ENCODE data around the gene NTM. TPM values are rescaled to one million over a fixed set of nuclear protein-coding genes. Genes with fewer than 3 reads are reported as not detected.

NTM gene
- polyA plus RNA-seq, 4 donors: 0.94 to 3.1 (median 1.4) TPM; not detected in 1

- no peak overlapping the region for H3K4me3 ChIP-seq (ENCODE audit: low read depth in 1 of 3, low read length in 3 of 3)
- no peaks in the 10 kb centered on the region for H3K27me3 ChIP-seq (ENCODE audit: control insufficient read depth in 3 of 3, insufficient read depth in 3 of 3, low read length in 3 of 3)
- WGBS, 3 donors: 69 to 75% (median 72%) methylated on average over 13 of the region's 13 CpGs
- DNase-seq (no peak), FAIRE-seq (no peak)
- no peak overlapping the region for H3K27ac ChIP-seq (ENCODE audit: low read depth in 1 of 3, low read length in 2 of 3)
- H3K9me3 ChIP-seq (ENCODE audit: control insufficient read depth in 2 of 2, insufficient read depth in 1 of 2, low read depth in 1 of 2, low read length in 1 of 2): no peaks in the 10 kb centered on the region
- no peaks in the 10 kb centered on the region for H3K36me3 ChIP-seq (ENCODE audit: control insufficient read depth in 3 of 3, insufficient read depth in 2 of 3, low read depth in 1 of 3, low read length in 3 of 3)
- H3K4me1 ChIP-seq (ENCODE audit: control insufficient read depth in 3 of 3, insufficient read depth in 2 of 3, low read depth in 1 of 3, low read length in 2 of 3): no peaks in the 10 kb centered on the region
These were observed 292.0 kb downstream of the NTM start for GRCh38 chr11:131662317-131662972.

GRCh38 chr11:131662993-131663392 lies 292.6 kb downstream of the NTM start:
- 84 to 87% (median 86%) methylated on average over 9 of the region's 9 CpGs for WGBS, 3 donors
- Histone ChIP-seq H3K4me3 (ENCODE audit: low read depth in 1 of 3, low read length in 3 of 3) (no peak overlapping the region), H3K27ac (ENCODE audit: low read depth in 1 of 3, low read length in 2 of 3) (no peak overlapping the region), H3K9me3 (ENCODE audit: control insufficient read depth in 2 of 2, insufficient read depth in 1 of 2, low read depth in 1 of 2, low read length in 1 of 2) (no peaks in the 10 kb centered on the region), H3K27me3 (ENCODE audit: control insufficient read depth in 3 of 3, insufficient read depth in 3 of 3, low read length in 3 of 3) (no peaks in the 10 kb centered on the region), H3K36me3 (ENCODE audit: control insufficient read depth in 3 of 3, insufficient read depth in 2 of 3, low read depth in 1 of 3, low read length in 3 of 3) (no peaks in the 10 kb centered on the region), H3K4me1 (ENCODE audit: control insufficient read depth in 3 of 3, insufficient read depth in 2 of 3, low read depth in 1 of 3, low read length in 2 of 3) (no peaks in the 10 kb centered on the region)
- FAIRE-seq (no peak), DNase-seq (no peak)

- no peaks in the 10 kb centered on the region for H3K4me1 ChIP-seq (ENCODE audit: control insufficient read depth in 3 of 3, insufficient read depth in 2 of 3, low read depth in 1 of 3, low read length in 2 of 3)
- no peak overlapping the region for H3K4me3 ChIP-seq (ENCODE audit: low read depth in 1 of 3, low read length in 3 of 3)
- FAIRE-seq (no peak), DNase-seq (no peak)
- WGBS, 3 donors: 76 to 82% (median 82%) methylated on average over 10 of the region's 10 CpGs
- H3K36me3 ChIP-seq (ENCODE audit: control insufficient read depth in 3 of 3, insufficient read depth in 2 of 3, low read depth in 1 of 3, low read length in 3 of 3): no peaks in the 10 kb centered on the region
- no peak overlapping the region for H3K27ac ChIP-seq (ENCODE audit: low read depth in 1 of 3, low read length in 2 of 3)
- no peaks in the 10 kb centered on the region for H3K9me3 ChIP-seq (ENCODE audit: control insufficient read depth in 2 of 2, insufficient read depth in 1 of 2, low read depth in 1 of 2, low read length in 1 of 2)
- H3K27me3 ChIP-seq (ENCODE audit: control insufficient read depth in 3 of 3, insufficient read depth in 3 of 3, low read length in 3 of 3): no peaks in the 10 kb centered on the region
These were observed 293.2 kb downstream of the NTM start for GRCh38 chr11:131663405-131664200.

- DNase-seq (no peak), FAIRE-seq (no peak)
- H3K9me3 ChIP-seq (ENCODE audit: control insufficient read depth in 2 of 2, insufficient read depth in 1 of 2, low read depth in 1 of 2, low read length in 1 of 2): no peaks in the 10 kb centered on the region
- no peaks in the 10 kb centered on the region for H3K36me3 ChIP-seq (ENCODE audit: control insufficient read depth in 3 of 3, insufficient read depth in 2 of 3, low read depth in 1 of 3, low read length in 3 of 3)
- no peak overlapping the region for H3K27ac ChIP-seq (ENCODE audit: low read depth in 1 of 3, low read length in 2 of 3)
- no peaks in the 10 kb centered on the region for H3K4me1 ChIP-seq (ENCODE audit: control insufficient read depth in 3 of 3, insufficient read depth in 2 of 3, low read depth in 1 of 3, low read length in 2 of 3)
- H3K27me3 ChIP-seq (ENCODE audit: control insufficient read depth in 3 of 3, insufficient read depth in 3 of 3, low read length in 3 of 3): no peaks in the 10 kb centered on the region
- 84 to 89% (median 87%) methylated on average over 6 of the region's 6 CpGs for WGBS, 3 donors
- H3K4me3 ChIP-seq (ENCODE audit: low read depth in 1 of 3, low read length in 3 of 3): no peak overlapping the region
These were observed 293.9 kb downstream of the NTM start for GRCh38 chr11:131664293-131664692.

- 74 to 79% (median 77%) methylated on average over 11 of the region's 11 CpGs for WGBS, 3 donors
- Histone ChIP-seq H3K27me3 (ENCODE audit: control insufficient read depth in 3 of 3, insufficient read depth in 3 of 3, low read length in 3 of 3) (no peaks in the 10 kb centered on the region), H3K36me3 (ENCODE audit: control insufficient read depth in 3 of 3, insufficient read depth in 2 of 3, low read depth in 1 of 3, low read length in 3 of 3) (no peaks in the 10 kb centered on the region), H3K27ac (ENCODE audit: low read depth in 1 of 3, low read length in 2 of 3) (no peak overlapping the region), H3K4me3 (ENCODE audit: low read depth in 1 of 3, low read length in 3 of 3) (no peak overlapping the region), H3K4me1 (ENCODE audit: control insufficient read depth in 3 of 3, insufficient read depth in 2 of 3, low read depth in 1 of 3, low read length in 2 of 3) (no peaks in the 10 kb centered on the region), H3K9me3 (ENCODE audit: control insufficient read depth in 2 of 2, insufficient read depth in 1 of 2, low read depth in 1 of 2, low read length in 1 of 2) (no peaks in the 10 kb centered on the region)
- FAIRE-seq (no peak), DNase-seq (no peak)
These were observed 294.4 kb downstream of the NTM start for GRCh38 chr11:131664816-131665215.

- no peak for FAIRE-seq
- no peak for DNase-seq
- 66 to 74% (median 71%) methylated on average over 8 of the region's 8 CpGs for WGBS, 3 donors
- H3K27ac ChIP-seq (ENCODE audit: low read depth in 1 of 3, low read length in 2 of 3): no peak overlapping the region
- no peaks in the 10 kb centered on the region for H3K4me1 ChIP-seq (ENCODE audit: control insufficient read depth in 3 of 3, insufficient read depth in 2 of 3, low read depth in 1 of 3, low read length in 2 of 3)
- no peaks in the 10 kb centered on the region for H3K36me3 ChIP-seq (ENCODE audit: control insufficient read depth in 3 of 3, insufficient read depth in 2 of 3, low read depth in 1 of 3, low read length in 3 of 3)
- H3K27me3 ChIP-seq (ENCODE audit: control insufficient read depth in 3 of 3, insufficient read depth in 3 of 3, low read length in 3 of 3): no peaks in the 10 kb centered on the region
- no peak overlapping the region for H3K4me3 ChIP-seq (ENCODE audit: low read depth in 1 of 3, low read length in 3 of 3)
- H3K9me3 ChIP-seq (ENCODE audit: control insufficient read depth in 2 of 2, insufficient read depth in 1 of 2, low read depth in 1 of 2, low read length in 1 of 2): no peaks in the 10 kb centered on the region
These were observed 295.0 kb downstream of the NTM start for GRCh38 chr11:131665344-131665968.

GRCh38 chr11:131666006-131666405 lies 295.6 kb downstream of the NTM start:
- no peak for FAIRE-seq
- WGBS, 3 donors: 82 to 95% (median 84%) methylated on average over 1 of the region's 1 CpG
- Histone ChIP-seq H3K27me3 (ENCODE audit: control insufficient read depth in 3 of 3, insufficient read depth in 3 of 3, low read length in 3 of 3) (no peaks in the 10 kb centered on the region), H3K36me3 (ENCODE audit: control insufficient read depth in 3 of 3, insufficient read depth in 2 of 3, low read depth in 1 of 3, low read length in 3 of 3) (no peaks in the 10 kb centered on the region), H3K4me1 (ENCODE audit: control insufficient read depth in 3 of 3, insufficient read depth in 2 of 3, low read depth in 1 of 3, low read length in 2 of 3) (no peaks in the 10 kb centered on the region), H3K9me3 (ENCODE audit: control insufficient read depth in 2 of 2, insufficient read depth in 1 of 2, low read depth in 1 of 2, low read length in 1 of 2) (no peaks in the 10 kb centered on the region), H3K4me3 (ENCODE audit: low read depth in 1 of 3, low read length in 3 of 3) (no peak overlapping the region), H3K27ac (ENCODE audit: low read depth in 1 of 3, low read length in 2 of 3) (no peak overlapping the region)
- DNase-seq: no peak

- DNase-seq (no peak), FAIRE-seq (no peak)
- H3K36me3 ChIP-seq (ENCODE audit: control insufficient read depth in 3 of 3, insufficient read depth in 2 of 3, low read depth in 1 of 3, low read length in 3 of 3): no peaks in the 10 kb centered on the region
- WGBS, 3 donors: 61 to 81% (median 73%) methylated on average over 5 of the region's 5 CpGs
- no peak overlapping the region for H3K4me3 ChIP-seq (ENCODE audit: low read depth in 1 of 3, low read length in 3 of 3)
- no peaks in the 10 kb centered on the region for H3K27me3 ChIP-seq (ENCODE audit: control insufficient read depth in 3 of 3, insufficient read depth in 3 of 3, low read length in 3 of 3)
- H3K4me1 ChIP-seq (ENCODE audit: control insufficient read depth in 3 of 3, insufficient read depth in 2 of 3, low read depth in 1 of 3, low read length in 2 of 3): no peaks in the 10 kb centered on the region
- H3K9me3 ChIP-seq (ENCODE audit: control insufficient read depth in 2 of 2, insufficient read depth in 1 of 2, low read depth in 1 of 2, low read length in 1 of 2): no peaks in the 10 kb centered on the region
- H3K27ac ChIP-seq (ENCODE audit: low read depth in 1 of 3, low read length in 2 of 3): no peak overlapping the region
These were observed 296.2 kb downstream of the NTM start for GRCh38 chr11:131666617-131667016.

Data from small intestine (tissue), 7 donors.